Measurements from ENCODE around the gene GRAMD4. TPM values are rescaled to one million over a fixed set of nuclear protein-coding genes. Genes with fewer than 3 reads are reported as not detected.

The GRAMD4 gene
- polyA plus RNA-seq, 6 donors from 2014 or later = 4.0 to 12.5 (median 6.9) TPM

- ATAC-seq (ENCODE audit: low read depth in 2 of 2) = no peak
- no peaks in the 10 kb centered on the region for H3K36me3 Mint-ChIP-seq
- peak overlapping the region in 1 of 6 donors; percentile 11 for H3K27ac Mint-ChIP-seq
- H3K4me1 Mint-ChIP-seq = peaks cover 40 to 50% (median 43%) of the 10 kb centered on the region in 3 donors
- H3K9me3 Mint-ChIP-seq = no peaks in the 10 kb centered on the region
- no peak for DNase-seq
- no peak overlapping the region for H3K4me3 Mint-ChIP-seq
- H3K27me3 Mint-ChIP-seq = no peaks in the 10 kb centered on the region
These were observed 24.1 kb upstream of the GRAMD4 start for GRCh38 chr22:46596032-46596441.

GRCh38 chr22:46596819-46597218, 23.4 kb upstream of the GRAMD4 start:
- no peaks in the 10 kb centered on the region for H3K36me3 Mint-ChIP-seq
- peaks cover 32 to 46% (median 39%) of the 10 kb centered on the region in 3 donors for H3K4me1 Mint-ChIP-seq
- no peak for DNase-seq

DNA sequence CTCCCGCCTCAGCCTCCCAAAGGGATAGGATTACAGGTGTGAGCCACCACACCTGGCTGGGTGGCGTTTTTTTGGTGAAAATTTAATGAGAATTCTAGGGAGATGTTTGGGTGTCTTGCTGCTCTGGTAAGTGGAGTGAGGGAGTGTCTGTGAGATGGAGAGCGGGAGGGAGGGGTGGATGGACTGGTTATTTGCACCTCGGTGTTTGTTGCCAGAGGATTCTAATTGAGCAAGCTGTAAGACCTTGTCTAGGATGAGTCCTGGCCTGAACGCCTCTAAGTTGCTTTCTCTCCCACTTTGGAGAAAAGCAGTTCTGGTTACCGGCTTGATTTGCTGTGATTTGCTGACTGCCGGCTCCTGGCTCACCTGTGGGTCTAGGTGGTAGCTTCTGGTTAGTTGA, 22.0 kb upstream of the GRAMD4 start:
- peak overlapping the region in 1 of 8 donors; percentile 61 for H3K4me3 Mint-ChIP-seq
- no peaks in the 10 kb centered on the region for H3K27me3 Mint-ChIP-seq
- peaks cover 18 to 32% (median 28%) of the 10 kb centered on the region in 3 donors for H3K4me1 Mint-ChIP-seq
- ATAC-seq (ENCODE audit: low read depth in 2 of 2) (no peak), DNase-seq (no peak)
- no peaks in the 10 kb centered on the region for H3K36me3 Mint-ChIP-seq
- H3K27ac Mint-ChIP-seq = peak overlapping the region in 3 of 6 donors; percentile 50 to 77 (median 76)
- H3K9me3 Mint-ChIP-seq = no peaks in the 10 kb centered on the region

More at GRCh38 chr22:46596819-46597218, 23.4 kb upstream of the GRAMD4 start:
- no peaks in the 10 kb centered on the region for H3K9me3 Mint-ChIP-seq
- no peak for ATAC-seq (ENCODE audit: low read depth in 2 of 2)
- no peak overlapping the region for H3K27ac Mint-ChIP-seq
- no peaks in the 10 kb centered on the region for H3K27me3 Mint-ChIP-seq
- H3K4me3 Mint-ChIP-seq = no peak overlapping the region

DNA sequence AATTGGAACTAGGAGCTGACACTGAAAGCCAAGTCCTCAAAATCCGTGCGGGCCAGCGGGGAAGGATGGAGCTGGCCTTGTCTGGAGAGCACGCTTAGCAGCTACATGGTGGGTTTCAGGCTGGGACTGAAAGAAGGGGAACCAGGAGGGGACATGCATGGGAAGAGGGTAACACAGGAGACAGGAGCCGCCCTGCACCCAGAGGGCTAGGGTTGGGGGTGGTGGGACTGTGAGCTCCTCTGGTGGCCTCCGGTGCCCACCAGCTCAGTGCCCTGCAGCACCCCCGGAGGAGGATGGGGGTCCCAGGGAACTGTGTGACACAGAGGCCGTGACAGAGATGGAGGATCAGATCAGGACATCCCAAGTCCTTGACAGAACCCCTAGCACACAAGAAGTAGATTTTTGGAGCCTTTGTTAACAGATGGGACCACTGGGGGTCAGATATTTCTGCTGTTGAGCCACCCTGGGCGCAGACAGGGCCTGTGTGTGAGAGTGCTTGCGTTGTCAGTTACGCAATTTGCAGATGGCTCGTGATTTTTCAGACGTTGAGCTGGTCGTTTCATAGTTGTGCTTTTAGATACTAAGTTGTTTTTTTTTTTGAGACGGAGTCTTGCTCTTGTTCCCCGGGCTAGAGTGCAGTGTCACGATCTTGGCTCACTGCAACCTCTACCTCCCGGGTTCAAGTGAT, 21.3 kb upstream of the GRAMD4 start:
- Mint-ChIP-seq H3K9me3 (no peaks in the 10 kb centered on the region), H3K27me3 (no peaks in the 10 kb centered on the region), H3K4me3 (no peak overlapping the region), H3K4me1 (peaks cover 14 to 32% (median 29%) of the 10 kb centered on the region in 3 donors), H3K27ac (peak overlapping the region in 3 of 6 donors; percentile 44 to 79 (median 50)), H3K36me3 (no peaks in the 10 kb centered on the region)
- ATAC-seq (ENCODE audit: low read depth in 2 of 2) (no peak), DNase-seq (no peak)

GRCh38 chr22:46600273-46600796, 19.9 kb upstream of the GRAMD4 start:
- no peaks in the 10 kb centered on the region for H3K36me3 Mint-ChIP-seq
- DNase-seq (no peak), ATAC-seq (ENCODE audit: low read depth in 2 of 2) (peak; percentile 22 to 46)
- H3K27ac Mint-ChIP-seq = peak overlapping the region in 4 of 6 donors; percentile 71 to 79 (median 76)
- peaks cover 20 to 34% (median 33%) of the 10 kb centered on the region in 3 donors for H3K4me1 Mint-ChIP-seq
- no peaks in the 10 kb centered on the region for H3K9me3 Mint-ChIP-seq
- H3K27me3 Mint-ChIP-seq = no peaks in the 10 kb centered on the region
- peak overlapping the region in 3 of 8 donors; percentile 9 to 55 (median 24) for H3K4me3 Mint-ChIP-seq

DNA sequence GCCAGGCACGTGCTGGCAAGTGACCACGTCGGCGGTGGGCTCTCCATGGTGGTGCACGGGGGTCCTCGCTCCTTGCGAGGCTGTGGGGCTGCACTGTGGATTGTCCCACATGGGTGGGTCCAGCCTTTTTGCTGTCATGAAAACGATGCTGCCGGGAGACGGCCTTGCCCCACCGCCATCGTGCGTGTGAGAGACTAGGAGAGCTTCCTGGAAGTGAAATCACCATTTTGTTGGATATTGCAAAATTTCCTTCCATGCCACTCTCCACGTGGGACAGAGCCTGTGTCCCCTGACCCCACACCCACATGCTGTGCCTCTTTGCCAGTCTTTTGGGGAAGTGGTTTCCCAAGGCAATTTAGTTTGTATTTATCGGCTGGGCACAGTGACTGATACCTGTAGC, 18.2 kb upstream of the GRAMD4 start:
- no peak overlapping the region for H3K27ac Mint-ChIP-seq
- H3K4me3 Mint-ChIP-seq = no peak overlapping the region
- no peak for DNase-seq

GRCh38 chr22:46604306-46604690, 15.9 kb upstream of the GRAMD4 start:
- no peaks in the 10 kb centered on the region for H3K36me3 Mint-ChIP-seq
- no peak for DNase-seq
- ATAC-seq (ENCODE audit: low read depth in 2 of 2) = peak; percentile 84 to 90
- H3K4me3 Mint-ChIP-seq = peak overlapping the region in 7 of 8 donors; percentile 16 to 67 (median 62)
- no peaks in the 10 kb centered on the region for H3K9me3 Mint-ChIP-seq
- peaks cover 18 to 35% (median 33%) of the 10 kb centered on the region in 3 donors for H3K4me1 Mint-ChIP-seq
- H3K27me3 Mint-ChIP-seq = no peaks in the 10 kb centered on the region
- H3K27ac Mint-ChIP-seq = peak overlapping the region; percentile 37 to 92 (median 79)

More for the DNA sequence above, 18.2 kb upstream of the GRAMD4 start:
- Mint-ChIP-seq H3K36me3 (no peaks in the 10 kb centered on the region), H3K27me3 (no peaks in the 10 kb centered on the region), H3K4me1 (peaks cover 20 to 33% (median 32%) of the 10 kb centered on the region in 3 donors), H3K9me3 (no peaks in the 10 kb centered on the region)
- ATAC-seq (ENCODE audit: low read depth in 2 of 2) = no peak

DNA sequence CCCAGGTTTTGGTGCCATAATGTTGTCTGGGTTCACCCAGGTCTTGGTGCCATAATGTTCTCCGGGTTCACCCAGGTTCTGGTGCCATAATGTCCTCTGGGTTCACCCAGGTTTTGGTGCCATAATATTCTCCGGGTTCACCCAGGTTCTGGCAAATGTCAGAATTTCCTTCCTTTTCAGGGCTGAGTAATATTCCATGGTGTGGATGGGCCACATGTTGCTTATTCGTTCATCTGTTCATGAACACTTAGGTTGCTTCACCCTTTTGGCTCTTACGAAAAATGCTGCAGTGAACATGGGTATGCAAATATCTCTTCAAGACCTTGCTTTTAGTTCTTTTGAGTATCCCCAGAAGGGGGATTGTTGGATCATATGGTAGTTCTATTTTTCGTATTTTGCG, 15.1 kb upstream of the GRAMD4 start:
- Mint-ChIP-seq H3K4me1 (peaks cover 19 to 29% (median 27%) of the 10 kb centered on the region in 3 donors), H3K9me3 (no peaks in the 10 kb centered on the region), H3K4me3 (no peak overlapping the region)

DNA sequence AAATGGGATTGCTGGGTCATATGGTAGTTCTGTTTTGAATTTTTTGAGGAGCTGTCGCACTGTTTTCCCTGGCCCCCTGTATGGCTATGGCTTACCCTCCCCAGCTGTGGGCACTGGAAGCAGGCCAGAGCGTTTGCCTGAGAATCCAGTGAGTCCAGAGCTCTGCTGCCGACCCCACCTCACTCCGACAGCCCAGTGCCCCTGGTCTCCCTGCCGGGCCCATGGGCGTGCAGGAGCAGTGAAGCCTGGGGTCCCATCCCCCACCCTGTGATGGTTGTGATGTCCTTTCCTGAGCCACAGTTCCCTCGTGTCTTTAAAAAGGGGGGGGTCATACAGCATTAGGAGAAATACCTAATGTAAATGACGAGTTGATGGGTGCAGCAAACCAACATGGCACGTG, 13.3 kb upstream of the GRAMD4 start:
- H3K4me1 Mint-ChIP-seq = peaks cover 17 to 23% (median 22%) of the 10 kb centered on the region in 3 donors
- H3K27ac Mint-ChIP-seq = peak overlapping the region in 1 of 6 donors; percentile 10
- no peaks in the 10 kb centered on the region for H3K36me3 Mint-ChIP-seq
- H3K9me3 Mint-ChIP-seq = no peaks in the 10 kb centered on the region
- no peak overlapping the region for H3K4me3 Mint-ChIP-seq
- DNase-seq (no peak), ATAC-seq (ENCODE audit: low read depth in 2 of 2) (no peak)
- H3K27me3 Mint-ChIP-seq = no peaks in the 10 kb centered on the region

More for the DNA sequence above, 15.1 kb upstream of the GRAMD4 start:
- no peak for ATAC-seq (ENCODE audit: low read depth in 2 of 2)
- DNase-seq = no peak
- H3K27me3 Mint-ChIP-seq = no peaks in the 10 kb centered on the region
- no peak overlapping the region for H3K27ac Mint-ChIP-seq
- H3K36me3 Mint-ChIP-seq = no peaks in the 10 kb centered on the region

- ATAC-seq (ENCODE audit: low read depth in 2 of 2) (no peak), DNase-seq (no peak)
- Mint-ChIP-seq H3K4me1 (peaks cover 23 to 29% (median 28%) of the 10 kb centered on the region in 3 donors), H3K9me3 (no peaks in the 10 kb centered on the region), H3K27ac (peak overlapping the region in 1 of 6 donors; percentile 49), H3K27me3 (no peaks in the 10 kb centered on the region), H3K36me3 (no peaks in the 10 kb centered on the region), H3K4me3 (no peak overlapping the region)
These were observed 12.6 kb upstream of the GRAMD4 start for GRCh38 chr22:46607483-46608114.

DNA sequence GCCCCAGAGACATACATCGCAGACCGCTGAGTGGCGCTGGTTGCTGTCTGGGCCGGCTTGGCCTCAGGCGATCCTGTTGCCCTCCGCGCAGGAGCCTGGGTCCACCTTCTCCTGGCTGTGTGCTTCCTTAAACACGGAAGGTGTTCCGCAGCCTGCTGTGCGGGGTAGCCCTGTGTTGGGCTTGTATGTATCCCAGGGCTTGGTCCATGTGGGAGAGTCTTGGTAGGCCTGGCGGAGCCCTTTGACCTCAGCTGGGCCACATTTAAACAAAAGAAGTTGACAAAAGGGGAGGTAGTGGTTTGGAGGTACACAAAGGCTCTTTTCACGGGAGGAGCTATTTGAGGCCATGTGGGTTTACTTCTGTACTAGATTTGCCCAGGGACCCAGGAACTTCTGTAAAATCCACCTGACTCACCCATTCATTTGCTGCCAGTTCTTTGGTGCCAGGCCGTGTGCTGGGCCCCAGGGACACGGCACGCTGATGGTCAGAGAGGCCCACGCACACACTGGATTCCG, 11.0 kb upstream of the GRAMD4 start:
- H3K27me3 Mint-ChIP-seq = no peaks in the 10 kb centered on the region
- H3K9me3 Mint-ChIP-seq = no peaks in the 10 kb centered on the region
- H3K27ac Mint-ChIP-seq = peak overlapping the region in 2 of 6 donors; percentile 9 to 42
- ATAC-seq (ENCODE audit: low read depth in 2 of 2) = no peak
- peaks cover 34 to 38% (median 36%) of the 10 kb centered on the region in 3 donors for H3K4me1 Mint-ChIP-seq
- H3K36me3 Mint-ChIP-seq = no peaks in the 10 kb centered on the region
- no peak for DNase-seq
- H3K4me3 Mint-ChIP-seq = no peak overlapping the region

GRCh38 chr22:46609724-46610201, 10.4 kb upstream of the GRAMD4 start:
- Mint-ChIP-seq H3K36me3 (no peaks in the 10 kb centered on the region), H3K4me3 (no peak overlapping the region), H3K9me3 (no peaks in the 10 kb centered on the region), H3K27me3 (no peaks in the 10 kb centered on the region), H3K27ac (no peak overlapping the region), H3K4me1 (peaks cover 35 to 37% (median 35%) of the 10 kb centered on the region in 3 donors)
- no peak for ATAC-seq (ENCODE audit: low read depth in 2 of 2)
- DNase-seq = no peak

- Mint-ChIP-seq H3K9me3 (no peaks in the 10 kb centered on the region), H3K4me1 (peaks cover 34 to 37% (median 35%) of the 10 kb centered on the region in 3 donors), H3K36me3 (no peaks in the 10 kb centered on the region), H3K27ac (peak overlapping the region in 2 of 6 donors; percentile 56 to 72), H3K27me3 (no peaks in the 10 kb centered on the region), H3K4me3 (no peak overlapping the region)
- DNase-seq = no peak
- no peak for ATAC-seq (ENCODE audit: low read depth in 2 of 2)
These were observed 9.8 kb upstream of the GRAMD4 start for GRCh38 chr22:46610356-46610755.
